SK-N-SH (cell line): ENCODE data around the gene HPCAL1. TPM values are rescaled to one million over a fixed set of nuclear protein-coding genes. Genes with fewer than 3 reads are reported as not detected.
A peak's percentile ranks its signal among the peaks of the same experiment; 100 is the strongest.

Source experiments
- CTCF ChIA-PET: fragments of 300-600, 350-600 bp; formaldehyde crosslinking; extraction: SDS; loops from one replicate; lab custom pipeline; 2021; lab: Yijun Ruan, JAX
- POLR2A ChIA-PET: fragments of 350-600 bp; sonication (Branson Sonifier 250); formaldehyde crosslinking; extraction: SDS; loops from one replicate; lab custom pipeline; 2020; ENCODE audit warnings: antibody characterized with exemption, inconsistent platforms; lab: Yijun Ruan, JAX
- DNase-seq: peaks from one replicate; pipeline ENCODE4 v3.0.0; 2012
- H2AFZ ChIP-seq: fragments of 200-600 bp; sonication (generic); 2 replicates; pipeline ENCODE4 v1.8.1; 2016; ENCODE audit warnings: antibody characterized with exemption, mild to moderate bottlenecking, low read depth
- H3F3A ChIP-seq: fragments of 200-600 bp; sonication (generic); replicated peaks from 2 replicates; pipeline ENCODE3; 2016; ENCODE audit warnings: antibody characterized with exemption, mild to moderate bottlenecking; ENCODE audit not compliant: insufficient read depth
- H3K27ac ChIP-seq, 2 experiments: fragments of 200-500 bp in 1 of 2; fragments of 200-600 bp in 1 of 2; sonication (Bioruptor generic) in 1 of 2; sonication (generic), shearing (Covaris generic) in 1 of 2; 2 replicates each; pipeline versions ENCODE4 v1.5.1 to v1.6.1; 2014 to 2016; ENCODE audit warnings: low read depth in 2 of 2, inconsistent platforms in 1 of 2, low read length in 1 of 2, mild to moderate bottlenecking in 1 of 2, mixed read lengths in 1 of 2
- H3K27me3 ChIP-seq: fragments of 200-600 bp; sonication (generic), shearing (Covaris generic); 2 replicates; pipeline ENCODE4 v1.6.1; 2016; ENCODE audit warnings: mixed run types; ENCODE audit not compliant: insufficient read depth
- H3K36me3 ChIP-seq, 2 experiments: fragments of 200-500 bp in 1 of 2; fragments of 200-600 bp in 1 of 2; sonication (Bioruptor generic) in 1 of 2; sonication (generic) in 1 of 2; replicated peaks in 1 of 2; 2 replicates each; pipeline versions ENCODE3 to v1.5.1; 2014 to 2016; ENCODE audit warnings: low read length in 1 of 2, mild to moderate bottlenecking in 1 of 2; ENCODE audit not compliant: insufficient read depth in 2 of 2, control insufficient read depth in 1 of 2
- H3K4me1 ChIP-seq, 2 experiments: fragments of 200-500 bp in 1 of 2; fragments of 200-600 bp in 1 of 2; sonication (Bioruptor generic) in 1 of 2; sonication (generic), shearing (Covaris generic) in 1 of 2; 2 replicates each; pipeline versions ENCODE4 v1.5.1 to v1.6.1; 2014 to 2016; ENCODE audit warnings: low read depth in 1 of 2, low read length in 1 of 2, mixed run types in 1 of 2; ENCODE audit not compliant: insufficient read depth in 2 of 2, control insufficient read depth in 1 of 2
- H3K4me2 ChIP-seq: fragments of 200-600 bp; sonication (generic), shearing (Covaris generic); 2 replicates; pipeline ENCODE4 v1.6.1; 2017; ENCODE audit warnings: mixed run types
- H3K4me3 ChIP-seq, 2 experiments: fragments of 200-500 bp in 1 of 2; fragments of 200-600 bp in 1 of 2; sonication (Bioruptor generic) in 1 of 2; sonication (generic), shearing (Covaris generic) in 1 of 2; 2 replicates each; pipeline versions ENCODE4 v1.5.1 to v1.8.1; 2014 to 2016; ENCODE audit warnings: low read depth in 2 of 2, inconsistent platforms in 1 of 2, low read length in 1 of 2, mild to moderate bottlenecking in 1 of 2, mixed read lengths in 1 of 2, moderate library complexity in 1 of 2
- H3K79me2 ChIP-seq: fragments of 200-600 bp; sonication (generic); 2 replicates; pipeline ENCODE4 v1.8.1; 2017; ENCODE audit warnings: mild to moderate bottlenecking; ENCODE audit not compliant: insufficient read depth
- H3K9ac ChIP-seq: fragments of 200-600 bp; sonication (generic); 2 replicates; pipeline ENCODE4 v1.6.1; 2017; ENCODE audit warnings: mixed run types
- H3K9me2 ChIP-seq: fragments of 200-600 bp; sonication (generic); 2 replicates; pipeline ENCODE4 v1.6.1; 2017; ENCODE audit warnings: mixed run types
- H3K9me3 ChIP-seq: fragments of 200-600 bp; sonication (generic); 2 replicates; pipeline ENCODE4 v1.6.1; 2017; ENCODE audit warnings: mixed run types, mild to moderate bottlenecking, moderate library complexity
- H4K20me1 ChIP-seq: fragments of 200-600 bp; sonication (generic); 2 replicates; pipeline ENCODE4 v1.6.1; 2017; ENCODE audit warnings: mild to moderate bottlenecking, mixed run types; ENCODE audit not compliant: insufficient read depth
- CTCF ChIP-seq: fragments of 200-600 bp; sonication (generic); IDR thresholded peaks from 2 replicates; pipeline ENCODE4 v1.6.1; 2017; ENCODE audit warnings: antibody characterized with exemption, mild to moderate bottlenecking, moderate library complexity
- ELF1 ChIP-seq: IDR thresholded peaks from 2 replicates; pipeline ENCODE4 v1.4.0; 2012
- FOSL2 ChIP-seq: IDR thresholded peaks from 2 replicates; pipeline ENCODE4 v1.4.0; 2012; ENCODE audit warnings: low read depth, mild to moderate bottlenecking, moderate library complexity, borderline replicate concordance
- FOXJ3 ChIP-seq: sonication (generic); formaldehyde crosslinking; IDR thresholded peaks from 2 replicates; pipeline ENCODE4 v1.5.1; 2020; ENCODE audit warnings: mild to moderate bottlenecking, missing genetic modification reagents
- IRF3 ChIP-seq: fragments of 150-350 bp; IDR thresholded peaks from 2 replicates; pipeline ENCODE4 v1.6.1; 2016; ENCODE audit warnings: mild to moderate bottlenecking, low read depth, low read length
- JUND ChIP-seq: IDR thresholded peaks from 2 replicates; pipeline ENCODE4 v1.4.0; 2012
- MAX ChIP-seq: IDR thresholded peaks from 2 replicates; pipeline ENCODE4 v1.4.0; 2012; ENCODE audit warnings: low read depth
- NFIC ChIP-seq: IDR thresholded peaks from 2 replicates; pipeline ENCODE4 v1.4.0; 2012; ENCODE audit warnings: borderline replicate concordance
- NRF1 ChIP-seq: IDR thresholded peaks from 2 replicates; pipeline ENCODE4 v1.6.1; 2012; ENCODE audit warnings: low read depth, mild to moderate bottlenecking, low read length
- PBX3 ChIP-seq: IDR thresholded peaks from 2 replicates; pipeline ENCODE4; 2012
- POLR2AphosphoS5 ChIP-seq: IDR thresholded peaks from 2 replicates; pipeline ENCODE4 v1.6.1; 2012; ENCODE audit warnings: low read depth, low read length
- RAD21 ChIP-seq: IDR thresholded peaks from 2 replicates; pipeline ENCODE4 v1.6.1; 2012; ENCODE audit warnings: mild to moderate bottlenecking, low read length
- RFX5 ChIP-seq: IDR thresholded peaks from 2 replicates; pipeline ENCODE4 v1.6.1; 2012; ENCODE audit warnings: mild to moderate bottlenecking, improper control_type of control experiment, low read length
- RXRA ChIP-seq: IDR thresholded peaks from 2 replicates; pipeline ENCODE4 v1.4.0; 2012; ENCODE audit warnings: low read depth, mild to moderate bottlenecking, borderline replicate concordance
- SIN3A ChIP-seq: IDR thresholded peaks from 2 replicates; pipeline ENCODE4 v1.6.1; 2012; ENCODE audit warnings: low read depth, mild to moderate bottlenecking, low read length, moderate library complexity, borderline replicate concordance
- SMC3 ChIP-seq: IDR thresholded peaks from 2 replicates; pipeline ENCODE4 v1.6.1; 2012; ENCODE audit warnings: low read depth, low read length, improper control_type of control experiment
- TCF12 ChIP-seq: IDR thresholded peaks from 2 replicates; pipeline ENCODE4 v1.4.0; 2012
- TEAD4 ChIP-seq: IDR thresholded peaks from 2 replicates; pipeline ENCODE4 v1.4.0; 2012; ENCODE audit warnings: mild to moderate bottlenecking, borderline replicate concordance; ENCODE audit not compliant: insufficient read depth
- USF1 ChIP-seq: IDR thresholded peaks from 2 replicates; pipeline ENCODE4 v1.4.0; 2012; ENCODE audit warnings: low read depth, borderline replicate concordance
- USF2 ChIP-seq: fragments of 150-350 bp; IDR thresholded peaks from 2 replicates; pipeline ENCODE4 v1.6.1; 2017; ENCODE audit warnings: antibody characterized with exemption, low read length, low read depth, borderline replicate concordance
- WGBS: methylation state at CpG from one replicate; pipeline ENCODE4 v1.1.6; 2017; ENCODE audit warnings: low lambda C conversion rate; 5-methylcytosine and 5-hydroxymethylcytosine counted together
- polyA plus RNA-seq, 3 experiments: library from polyadenylated mRNA; depleted of rRNA; stranded (reverse); fragments of >200 nt; gene quantifications; 2 replicates each; pipeline ENCODE4 v1.2.3, GENCODE V29; 2012

The HPCAL1 gene
- polyA plus RNA-seq, 1 of the 3 experiments (the other 2 are of a cell fraction) = 77.0 TPM

GRCh38 chr2:10411557-10411956, 108.9 kb downstream of the HPCAL1 start (continued):
- TF ChIP-seq TCF12 (no peak), TEAD4 (no peak), JUND (no peak), IRF3 (no peak), FOSL2 (no peak), RFX5 (no peak)

GRCh38 chr2:10412380-10412779, 109.7 kb downstream of the HPCAL1 start:
- Histone ChIP-seq H3K36me3 (peaks cover 0 to 5% of the 10 kb centered on the region in 2 experiments), H3K27me3 (no peaks in the 10 kb centered on the region), H3F3A (no peaks in the 10 kb centered on the region), H3K4me2 (no peak overlapping the region), H3K27ac (no peak overlapping the region), H3K9ac (no peak overlapping the region)
- POLR2A ChIA-PET = no interaction called here
- peak; percentile 71 for DNase-seq
- TF ChIP-seq USF2 (peak; percentile 25; the same call in 1 of the 2 replicates), USF1 (peak; percentile 91), SIN3A (no peak), ELF1 (no peak), RAD21 (no peak)
- TF ChIP-seq, all 33 proteins: peak for 2
- Histone ChIP-seq H3K4me3 (no peak overlapping the region), H3K4me1 (peaks cover 16 to 42% of the 10 kb centered on the region in 2 experiments; a peak in 3 of 4 replicates), H3K79me2 (no peaks in the 10 kb centered on the region), H3K9me3 (no peaks in the 10 kb centered on the region), H3K9me2 (no peaks in the 10 kb centered on the region), H4K20me1 (no peaks in the 10 kb centered on the region), H2AFZ (no peak overlapping the region)
- CTCF ChIA-PET = interaction anchor here (2.0 to 12.8 kb wide), 2 partner anchors 23 to 278 kb away, joined by 10 to 403 read pairs; partner anchors contain the start of gene RRM2
- WGBS = 100% methylated on average over 3 of the region's 3 CpGs

- H3K4me3 ChIP-seq = no peak overlapping the region
- H3F3A ChIP-seq = no peaks in the 10 kb centered on the region
- H4K20me1 ChIP-seq = no peaks in the 10 kb centered on the region
- H3K27me3 ChIP-seq = no peaks in the 10 kb centered on the region
- H3K4me2 ChIP-seq = no peak overlapping the region
- POLR2A ChIA-PET = no interaction called here
- peaks cover 10 to 39% of the 10 kb centered on the region in 2 experiments; a peak in 3 of 4 replicates for H3K4me1 ChIP-seq
- H3K9ac ChIP-seq = no peak overlapping the region
- no peaks in the 10 kb centered on the region for H3K79me2 ChIP-seq
- H3K36me3 ChIP-seq = peaks cover 0 to 5% of the 10 kb centered on the region in 2 experiments
- H3K9me3 ChIP-seq = no peaks in the 10 kb centered on the region
- H2AFZ ChIP-seq = no peak overlapping the region
- DNase-seq = no peak
- H3K9me2 ChIP-seq = no peaks in the 10 kb centered on the region
- H3K27ac ChIP-seq = no peak overlapping the region
- CTCF ChIA-PET = interaction anchor here (1.0 to 12.8 kb wide), 3 partner anchors 22 to 341 kb away, joined by 3 to 403 read pairs (median 10); partner anchors contain the start of gene RRM2
- 93% methylated on average over 10 of the region's 10 CpGs for WGBS
- TF ChIP-seq USF2 = no peak
- TF ChIP-seq CTCF = no peak
- TF ChIP-seq RXRA = no peak
- no peak for TF ChIP-seq MAX
- TF ChIP-seq POLR2AphosphoS5 = no peak
- TF ChIP-seq FOXJ3 (CRISPR knock-in tag) = no peak
- no peak for TF ChIP-seq PBX3
- TF ChIP-seq NRF1 = no peak
- no peak for TF ChIP-seq NFIC
- no peak for TF ChIP-seq SMC3
Measured at GRCh38 chr2:10413503-10413902, 110.8 kb downstream of the HPCAL1 start.
